ENCODE measurements around the gene CCL5. TPM values are rescaled to one million over a fixed set of nuclear protein-coding genes. Genes with fewer than 3 reads are reported as not detected.

Gene CCL5
- total and polyA plus RNA-seq, 2 donors (not counting 3 experiments of a cell fraction or from before 2014, with no cell fraction given), result not detected

- CTCF ChIA-PET, result no interaction called here
- FAIRE-seq (no peak), DNase-seq (ENCODE audit: low read depth, low spot score) (no peak)
- Histone ChIP-seq H4K20me1 (replicated peaks; ENCODE audit: control insufficient read depth, extremely low read depth, insufficient read depth, low read length) (no peaks in the 10 kb centered on the region), H3K9ac (replicated peaks; ENCODE audit: extremely low read depth, insufficient read depth, low read length) (no peak overlapping the region), H3K27ac (ENCODE audit: insufficient read depth, low read depth, low read length) (no peak overlapping the region), H2AFZ (ENCODE audit: low read depth, low read length) (no peak overlapping the region), H3K79me2 (ENCODE audit: control insufficient read depth, insufficient read depth, low read length) (no peaks in the 10 kb centered on the region), H3K9me1 (replicated peaks; ENCODE audit: control insufficient read depth, extremely low read depth, insufficient read depth, low read length) (no peaks in the 10 kb centered on the region), H3K4me3 (replicated peaks in 1 of 3; ENCODE audit: insufficient read depth in 1 of 3, low read depth in 1 of 3, low read length in 3 of 3) (no peak overlapping the region), H3K36me3 (ENCODE audit: control insufficient read depth in 2 of 2, extremely low read depth in 1 of 2, insufficient read depth in 2 of 2, low read length in 2 of 2) (no peaks in the 10 kb centered on the region), H3K4me2 (ENCODE audit: insufficient read depth, low read length) (no peak overlapping the region), H3K27me3 (ENCODE audit: control insufficient read depth in 2 of 2, insufficient read depth in 2 of 2, low read length in 2 of 2) (no peaks in the 10 kb centered on the region), H3K9me3 (replicated peaks; ENCODE audit: control insufficient read depth, insufficient read depth, low read length) (no peaks in the 10 kb centered on the region), H3K4me1 (ENCODE audit: control insufficient read depth, extremely low read depth, insufficient read depth, low read length) (no peaks in the 10 kb centered on the region)
- POLR2A ChIA-PET, result no interaction called here
- intact Hi-C loops (cut with micrococcal nuclease), result no loop called here
- BruUV-seq (replicated peaks), result no TSS peak
- TF ChIP-seq MYC (IDR thresholded peaks at IDR 0.05; ENCODE audit: low read depth, low read length), result no peak
- no peak for TF ChIP-seq EZH2 (IDR thresholded peaks at IDR 0.05; ENCODE audit: borderline replicate concordance, low read depth, low read length, severe bottlenecking)
- TF ChIP-seq CTCF (IDR thresholded peaks at IDR 0.05; ENCODE audit: extremely low read depth in 1 of 2, insufficient read depth in 1 of 2, low read depth in 1 of 2, low read length in 2 of 2), result no peak
- TF ChIP-seq FOS (IDR thresholded peaks at IDR 0.05; ENCODE audit: borderline replicate concordance, insufficient read depth, low read length), result no peak
- dilution Hi-C loops (cut with MboI; ENCODE audit: extremely low pct_ligation_motif_present, low sequenced_read_pairs), result no loop called here
Measured at GRCh38 chr17:35912942-35913341, 32.8 kb upstream of the CCL5 start.

GRCh38 chr17:35912339-35912912 is 32.3 kb upstream of the CCL5 start:
- BruUV-seq (replicated peaks), result no TSS peak
- Histone ChIP-seq H3K27me3 (ENCODE audit: control insufficient read depth in 2 of 2, insufficient read depth in 2 of 2, low read length in 2 of 2) (no peaks in the 10 kb centered on the region), H3K9me1 (replicated peaks; ENCODE audit: control insufficient read depth, extremely low read depth, insufficient read depth, low read length) (no peaks in the 10 kb centered on the region), H3K79me2 (ENCODE audit: control insufficient read depth, insufficient read depth, low read length) (no peaks in the 10 kb centered on the region), H3K36me3 (ENCODE audit: control insufficient read depth in 2 of 2, extremely low read depth in 1 of 2, insufficient read depth in 2 of 2, low read length in 2 of 2) (no peaks in the 10 kb centered on the region), H3K9ac (replicated peaks; ENCODE audit: extremely low read depth, insufficient read depth, low read length) (no peak overlapping the region), H3K27ac (ENCODE audit: insufficient read depth, low read depth, low read length) (no peak overlapping the region), H3K4me1 (ENCODE audit: control insufficient read depth, extremely low read depth, insufficient read depth, low read length) (no peaks in the 10 kb centered on the region), H3K9me3 (replicated peaks; ENCODE audit: control insufficient read depth, insufficient read depth, low read length) (no peaks in the 10 kb centered on the region), H2AFZ (ENCODE audit: low read depth, low read length) (no peak overlapping the region), H4K20me1 (replicated peaks; ENCODE audit: control insufficient read depth, extremely low read depth, insufficient read depth, low read length) (no peaks in the 10 kb centered on the region), H3K4me2 (ENCODE audit: insufficient read depth, low read length) (no peak overlapping the region), H3K4me3 (replicated peaks in 1 of 3; ENCODE audit: insufficient read depth in 1 of 3, low read depth in 1 of 3, low read length in 3 of 3) (no peak overlapping the region)
- intact Hi-C loops (cut with micrococcal nuclease), result no loop called here
- TF ChIP-seq MAX (IDR thresholded peaks at IDR 0.05; ENCODE audit: insufficient read depth, insufficient read length), result no peak
- no peak for TF ChIP-seq GATA2 (IDR thresholded peaks at IDR 0.05; ENCODE audit: insufficient read depth, insufficient read length, low read depth, low read length)
- no peak for TF ChIP-seq POLR2A (IDR thresholded peaks at IDR 0.05; ENCODE audit: low read depth, low read length)
- no peak for TF ChIP-seq CTCF (IDR thresholded peaks at IDR 0.05; ENCODE audit: extremely low read depth in 1 of 2, insufficient read depth in 1 of 2, low read depth in 1 of 2, low read length in 2 of 2)
- no peak for TF ChIP-seq MYC (IDR thresholded peaks at IDR 0.05; ENCODE audit: low read depth, low read length)
- no peak for TF ChIP-seq EZH2 (IDR thresholded peaks at IDR 0.05; ENCODE audit: borderline replicate concordance, low read depth, low read length, severe bottlenecking)
- TF ChIP-seq POLR2AphosphoS5 (IDR thresholded peaks at IDR 0.05; ENCODE audit: insufficient read depth, low read depth, low read length), result no peak
- TF ChIP-seq JUN (IDR thresholded peaks at IDR 0.05; ENCODE audit: borderline replicate concordance, insufficient read depth, insufficient read length, low read depth), result no peak
- POLR2A ChIA-PET, result no interaction called here
- dilution Hi-C loops (cut with MboI; ENCODE audit: extremely low pct_ligation_motif_present, low sequenced_read_pairs), result no loop called here
- FAIRE-seq (no peak), DNase-seq (ENCODE audit: low read depth, low spot score) (no peak)
- CTCF ChIA-PET, result no interaction called here

Measured in endothelial cell of umbilical vein (primary cell).